GM12872 (cell line): Measurements from ENCODE around the gene CCDC91.

Source experiments
- CTCF ChIP-seq: IDR thresholded peaks from 3 replicates; pipeline ENCODE4 v1.5.1; 2011; ENCODE audit warnings: low read depth, mild to moderate bottlenecking, low read length, moderate library complexity; ENCODE audit not compliant: insufficient read depth

The CCDC91 gene

DNA sequence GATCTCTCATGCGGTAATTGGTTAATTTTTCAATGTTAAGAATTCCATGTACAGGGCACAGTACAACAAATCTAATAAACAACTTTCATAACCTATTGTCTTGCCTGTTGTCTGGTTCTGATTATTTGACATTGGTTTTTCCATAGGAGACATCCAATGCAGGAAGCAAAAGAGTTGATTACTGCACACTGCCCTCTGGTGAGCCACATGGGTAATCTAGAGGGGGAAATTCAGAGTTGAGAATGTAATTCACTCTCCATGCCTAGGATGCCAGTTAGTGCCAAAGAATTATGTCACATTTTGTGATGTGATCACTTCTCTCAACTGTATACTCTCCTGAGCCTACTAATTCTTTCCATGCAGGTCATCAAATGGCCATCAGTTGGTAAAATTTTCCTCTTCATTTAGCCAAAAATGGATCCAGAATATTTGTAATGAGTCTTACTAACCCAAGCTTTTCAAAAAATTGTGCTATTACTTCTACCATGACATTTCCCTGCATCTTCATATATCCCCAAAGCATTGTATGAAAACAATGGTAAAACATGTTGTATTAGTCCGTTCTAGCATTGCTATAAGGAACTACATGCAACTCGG lies 17.7 kb upstream of the CCDC91 start:
- peak; percentile 46 for TF ChIP-seq CTCF

GRCh38 chr12:28173440-28173839 lies 16.8 kb upstream of the CCDC91 start:
- TF ChIP-seq CTCF = no peak

DNA sequence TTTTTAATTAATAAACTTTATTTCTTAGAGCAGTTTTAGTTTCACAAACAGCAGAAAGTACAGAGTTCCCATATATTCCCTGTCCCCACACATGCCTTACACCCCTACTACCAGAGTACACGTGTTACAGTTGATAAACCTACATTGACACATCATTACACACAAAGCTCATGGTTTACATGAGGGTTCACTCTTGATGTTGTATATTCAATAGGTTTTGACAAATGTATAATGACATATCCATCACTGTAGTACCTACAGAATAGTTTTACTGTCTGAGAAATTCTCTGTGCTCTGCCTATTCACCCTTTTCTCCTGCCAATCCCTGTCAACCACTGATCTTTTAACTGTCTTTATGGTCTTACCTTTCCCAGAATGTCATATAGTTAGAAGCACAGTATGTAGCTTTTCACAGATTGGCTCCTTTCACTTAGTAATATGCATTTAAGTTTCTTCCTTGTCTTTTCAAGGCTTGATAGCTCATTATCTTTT lies 15.1 kb upstream of the CCDC91 start:
- no peak for TF ChIP-seq CTCF

DNA sequence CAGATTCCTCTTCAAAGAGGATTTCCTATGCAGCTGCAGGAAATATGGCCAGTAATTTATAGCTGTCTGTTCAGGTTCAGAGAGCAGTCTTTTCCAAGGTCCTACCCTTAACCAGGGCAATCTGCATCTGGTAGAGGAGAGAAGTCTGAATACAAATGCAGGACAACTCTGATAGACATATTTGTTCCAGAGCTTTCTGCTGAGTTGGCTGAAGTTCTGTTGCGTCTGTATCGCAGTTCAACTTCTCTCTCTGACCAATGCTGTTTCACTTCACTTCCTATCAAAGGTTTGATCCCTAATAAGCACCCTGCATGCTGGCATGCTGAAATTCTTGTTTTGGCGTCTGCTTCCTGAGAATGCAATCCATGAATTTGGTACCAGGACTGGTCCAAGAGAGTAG lies 14.0 kb upstream of the CCDC91 start:
- TF ChIP-seq CTCF = no peak

DNA sequence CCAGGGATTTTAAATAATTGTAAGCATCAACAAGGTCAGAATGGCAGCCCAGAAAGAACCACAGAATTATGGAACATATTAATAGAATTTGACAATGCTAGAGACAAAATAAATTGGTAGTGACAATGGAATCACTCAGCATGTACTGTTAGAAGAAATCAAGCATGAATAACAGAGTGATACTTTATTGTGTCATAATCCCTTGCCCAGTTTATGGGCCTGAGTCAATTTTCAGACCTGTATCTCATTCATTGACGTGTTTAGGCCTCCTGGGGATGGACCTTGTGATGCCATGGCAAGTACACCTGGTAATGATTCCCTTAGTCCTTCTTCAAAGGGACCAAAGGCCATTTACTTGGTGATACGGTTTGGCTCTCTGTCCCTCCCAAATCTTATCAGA lies 12.8 kb upstream of the CCDC91 start:
- TF ChIP-seq CTCF = no peak

- TF ChIP-seq CTCF = no peak
These were observed 12.4 kb upstream of the CCDC91 start for GRCh38 chr12:28177905-28178304.

GRCh38 chr12:28178775-28179174 lies 11.5 kb upstream of the CCDC91 start:
- TF ChIP-seq CTCF = no peak
